Mammary epithelial cell (primary cell): Measurements from ENCODE around the gene RTKN2.

Experiments used
- EZH2 ChIP-seq: IDR thresholded peaks from 2 replicates; pipeline ENCODE4 v1.6.1; 2012; ENCODE audit warnings: low read length, inconsistent platforms, borderline replicate concordance
- TF ChIP-seq, protein P1 (sequence below), 2 donors: IDR thresholded peaks in 1 of 2; conservative IDR thresholded peaks in 1 of 2; 2 replicates each; pipeline ENCODE4 v1.5.1; 2011 to 2012; ENCODE audit warnings: inconsistent platforms in 2 of 2, low read length in 2 of 2, mild to moderate bottlenecking in 2 of 2, control low read depth in 1 of 2, low read depth in 1 of 2; ENCODE audit not compliant: insufficient read depth in 1 of 2; ENCODE audit errors: extremely low read depth in 1 of 2

DNA sequence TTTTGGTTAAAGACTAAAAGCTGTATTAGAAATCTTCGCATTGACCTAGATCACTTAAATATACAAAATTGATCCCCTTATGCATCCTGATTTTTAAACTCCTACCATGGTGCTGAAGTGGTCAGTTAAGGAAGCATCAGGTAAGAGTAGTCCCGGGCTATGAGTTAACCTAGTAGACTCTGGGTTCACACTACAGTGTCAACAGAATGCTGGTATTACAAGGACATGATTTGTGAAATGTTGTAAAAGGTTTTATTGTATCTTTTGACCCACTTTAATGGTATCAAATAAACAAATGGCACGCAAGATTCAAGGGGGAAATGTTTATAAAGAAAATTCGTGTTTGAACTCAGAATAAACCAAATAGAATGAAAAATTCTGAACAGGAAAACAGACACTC is 36.8 kb downstream of the RTKN2 start:
- TF ChIP-seq, protein P1, sequence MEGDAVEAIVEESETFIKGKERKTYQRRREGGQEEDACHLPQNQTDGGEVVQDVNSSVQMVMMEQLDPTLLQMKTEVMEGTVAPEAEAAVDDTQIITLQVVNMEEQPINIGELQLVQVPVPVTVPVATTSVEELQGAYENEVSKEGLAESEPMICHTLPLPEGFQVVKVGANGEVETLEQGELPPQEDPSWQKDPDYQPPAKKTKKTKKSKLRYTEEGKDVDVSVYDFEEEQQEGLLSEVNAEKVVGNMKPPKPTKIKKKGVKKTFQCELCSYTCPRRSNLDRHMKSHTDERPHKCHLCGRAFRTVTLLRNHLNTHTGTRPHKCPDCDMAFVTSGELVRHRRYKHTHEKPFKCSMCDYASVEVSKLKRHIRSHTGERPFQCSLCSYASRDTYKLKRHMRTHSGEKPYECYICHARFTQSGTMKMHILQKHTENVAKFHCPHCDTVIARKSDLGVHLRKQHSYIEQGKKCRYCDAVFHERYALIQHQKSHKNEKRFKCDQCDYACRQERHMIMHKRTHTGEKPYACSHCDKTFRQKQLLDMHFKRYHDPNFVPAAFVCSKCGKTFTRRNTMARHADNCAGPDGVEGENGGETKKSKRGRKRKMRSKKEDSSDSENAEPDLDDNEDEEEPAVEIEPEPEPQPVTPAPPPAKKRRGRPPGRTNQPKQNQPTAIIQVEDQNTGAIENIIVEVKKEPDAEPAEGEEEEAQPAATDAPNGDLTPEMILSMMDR (conservative IDR thresholded peaks at IDR 0.05 in 1 of 2, IDR thresholded peaks at IDR 0.05 in 1 of 2; ENCODE audit: extremely low read depth in 1 of 2, insufficient read depth in 1 of 2, low read depth in 1 of 2, low read length in 2 of 2) = no peak
- TF ChIP-seq EZH2 = no peak
